ENCODE results near the gene POLR2A. TPM values are rescaled to one million over a fixed set of nuclear protein-coding genes. Genes with fewer than 3 reads are reported as not detected.

Gene POLR2A
- total RNA-seq, 1 donor from 2014 or later, result 151 TPM

- H3K4me3 Mint-ChIP-seq (ENCODE audit: unreplicated experiment), result peak overlapping the region; percentile 69
- Histone ChIP-seq H3K4me1 (ENCODE audit: insufficient read depth, low read length) (peaks cover 38% of the 10 kb centered on the region), H3K27ac (ENCODE audit: low read depth, low read length) (peak overlapping the region; percentile 67), H4K20me1 (ENCODE audit: insufficient read depth, low read length) (peaks cover 67% of the 10 kb centered on the region), H3K9me3 (ENCODE audit: insufficient read depth, low read depth, low read length) (no peaks in the 10 kb centered on the region), H3K79me2 (ENCODE audit: insufficient read depth, low read length) (peaks cover 81% of the 10 kb centered on the region), H3K9ac (ENCODE audit: low read length) (peak overlapping the region; percentile 2), H2AFZ (ENCODE audit: low read depth, low read length) (no peak overlapping the region), H3K36me3 (ENCODE audit: insufficient read depth, low read length) (no peaks in the 10 kb centered on the region), H3K4me3 (ENCODE audit: insufficient read depth, low read depth, low read length) (no peak overlapping the region), H3K27me3 (ENCODE audit: insufficient read depth, low read length) (no peaks in the 10 kb centered on the region), H3K4me2 (ENCODE audit: low read length) (peak overlapping the region; percentile 94)
- peak; percentile 57 for DNase-seq (ENCODE audit: low read depth)
- no peak for FAIRE-seq
- no peaks in the 10 kb centered on the region for H3K9me3 Mint-ChIP-seq (ENCODE audit: unreplicated experiment)
- H3K4me1 Mint-ChIP-seq (ENCODE audit: low read depth, unreplicated experiment), result peaks cover 31% of the 10 kb centered on the region
- no peaks in the 10 kb centered on the region for H3K27me3 Mint-ChIP-seq (ENCODE audit: low read depth, unreplicated experiment)
- H3K36me3 Mint-ChIP-seq (ENCODE audit: low read depth, unreplicated experiment), result peaks cover 3% of the 10 kb centered on the region
- TF ChIP-seq EZH2 (IDR thresholded peaks at IDR 0.05; ENCODE audit: insufficient read depth, low read length), result no peak
- TF ChIP-seq CTCF (IDR thresholded peaks at IDR 0.05; ENCODE audit: insufficient read depth, low read depth, low read length), result no peak
- H3K27ac Mint-ChIP-seq (ENCODE audit: unreplicated experiment), result peak overlapping the region; percentile 36
These were observed 7.7 kb upstream of the POLR2A start for GRCh38 chr17:7476494-7476893.

- no peak overlapping the region for H3K4me3 ChIP-seq (ENCODE audit: insufficient read depth, low read depth, low read length)
- peak overlapping the region; percentile 2 for H3K9ac ChIP-seq (ENCODE audit: low read length)
- H3K4me1 ChIP-seq (ENCODE audit: insufficient read depth, low read length), result peaks cover 38% of the 10 kb centered on the region
- TF ChIP-seq EZH2 (IDR thresholded peaks at IDR 0.05; ENCODE audit: insufficient read depth, low read length) (no peak), CTCF (IDR thresholded peaks at IDR 0.05; ENCODE audit: insufficient read depth, low read depth, low read length) (no peak)
- peaks cover 62% of the 10 kb centered on the region for H4K20me1 ChIP-seq (ENCODE audit: insufficient read depth, low read length)
- H2AFZ ChIP-seq (ENCODE audit: low read depth, low read length), result no peak overlapping the region
- peak overlapping the region; percentile 94 for H3K4me2 ChIP-seq (ENCODE audit: low read length)
- peak overlapping the region; percentile 67 for H3K27ac ChIP-seq (ENCODE audit: low read depth, low read length)
- H3K27me3 ChIP-seq (ENCODE audit: insufficient read depth, low read length), result no peaks in the 10 kb centered on the region
- no peaks in the 10 kb centered on the region for H3K36me3 ChIP-seq (ENCODE audit: insufficient read depth, low read length)
- no peak for DNase-seq (ENCODE audit: low read depth)
- H3K27ac Mint-ChIP-seq (ENCODE audit: unreplicated experiment), result no peak overlapping the region
- no peaks in the 10 kb centered on the region for H3K9me3 Mint-ChIP-seq (ENCODE audit: unreplicated experiment)
- no peaks in the 10 kb centered on the region for H3K9me3 ChIP-seq (ENCODE audit: insufficient read depth, low read depth, low read length)
- peaks cover 76% of the 10 kb centered on the region for H3K79me2 ChIP-seq (ENCODE audit: insufficient read depth, low read length)
- H3K4me1 Mint-ChIP-seq (ENCODE audit: low read depth, unreplicated experiment), result peaks cover 34% of the 10 kb centered on the region
- no peaks in the 10 kb centered on the region for H3K27me3 Mint-ChIP-seq (ENCODE audit: low read depth, unreplicated experiment)
- peaks cover 3% of the 10 kb centered on the region for H3K36me3 Mint-ChIP-seq (ENCODE audit: low read depth, unreplicated experiment)
- H3K4me3 Mint-ChIP-seq (ENCODE audit: unreplicated experiment), result peak overlapping the region; percentile 97
- FAIRE-seq, result no peak
These were observed 7.2 kb upstream of the POLR2A start for GRCh38 chr17:7476951-7477350.

- TF ChIP-seq EZH2 (IDR thresholded peaks at IDR 0.05; ENCODE audit: insufficient read depth, low read length) (no peak), CTCF (IDR thresholded peaks at IDR 0.05; ENCODE audit: insufficient read depth, low read depth, low read length) (no peak)
- H3K27ac ChIP-seq (ENCODE audit: low read depth, low read length), result peak overlapping the region; percentile 67
- peak overlapping the region; percentile 94 for H3K4me2 ChIP-seq (ENCODE audit: low read length)
- Mint-ChIP-seq H3K27ac (ENCODE audit: unreplicated experiment) (peak overlapping the region; percentile 42), H3K9me3 (ENCODE audit: unreplicated experiment) (no peaks in the 10 kb centered on the region), H3K4me1 (ENCODE audit: low read depth, unreplicated experiment) (peaks cover 36% of the 10 kb centered on the region), H3K4me3 (ENCODE audit: unreplicated experiment) (peak overlapping the region; percentile 97), H3K36me3 (ENCODE audit: low read depth, unreplicated experiment) (peaks cover 3% of the 10 kb centered on the region), H3K27me3 (ENCODE audit: low read depth, unreplicated experiment) (no peaks in the 10 kb centered on the region)
- H3K4me3 ChIP-seq (ENCODE audit: insufficient read depth, low read depth, low read length), result peak overlapping the region; percentile 69
- H3K27me3 ChIP-seq (ENCODE audit: insufficient read depth, low read length), result no peaks in the 10 kb centered on the region
- DNase-seq (ENCODE audit: low read depth) (peak; percentile 85), FAIRE-seq (no peak)
- H3K79me2 ChIP-seq (ENCODE audit: insufficient read depth, low read length), result peaks cover 70% of the 10 kb centered on the region
- H4K20me1 ChIP-seq (ENCODE audit: insufficient read depth, low read length), result peaks cover 57% of the 10 kb centered on the region
- H3K4me1 ChIP-seq (ENCODE audit: insufficient read depth, low read length), result peaks cover 38% of the 10 kb centered on the region
- H3K9me3 ChIP-seq (ENCODE audit: insufficient read depth, low read depth, low read length), result no peaks in the 10 kb centered on the region
- H3K36me3 ChIP-seq (ENCODE audit: insufficient read depth, low read length), result no peaks in the 10 kb centered on the region
- no peak overlapping the region for H2AFZ ChIP-seq (ENCODE audit: low read depth, low read length)
- H3K9ac ChIP-seq (ENCODE audit: low read length), result peak overlapping the region; percentile 93
These were observed 6.5 kb upstream of the POLR2A start for GRCh38 chr17:7477392-7478275.

Measured in astrocyte (in vitro differentiated cells and primary cell).